Activated naive CD4-positive, alpha-beta T cell treated with anti-CD3 and anti-CD28 coated beads for 36 hours (primary cell): ENCODE measurements around the gene MYO1D. TPM values are rescaled to one million over a fixed set of nuclear protein-coding genes. Genes with fewer than 3 reads are reported as not detected.
"Not testable (repeated sequence)": the region's sequence is repeated elsewhere in the genome, so short reads cannot be mapped to it uniquely, and the experiment has no call there.

Source experiments
- CTCF ChIA-PET: fragments of 350-600 bp; sonication (Branson Sonifier 250); formaldehyde crosslinking; loops from one replicate; lab custom pipeline; 2021; ENCODE audit warnings: antibody characterized with exemption; lab: Charles Lee
- DNase-seq: peaks from one replicate; pipeline ENCODE4 v3.0.0-alpha.2; 2020
- H3K27ac Mint-ChIP-seq: one replicate; pipeline ENCODE4 v1.8.0; 2021; ENCODE audit warnings: mild to moderate bottlenecking, mixed read lengths
- H3K27me3 Mint-ChIP-seq: one replicate; pipeline ENCODE4 v1.8.0; 2021; ENCODE audit warnings: low read depth, mixed read lengths
- H3K36me3 Mint-ChIP-seq: one replicate; pipeline ENCODE4 v1.8.0; 2021; ENCODE audit warnings: low read depth, mixed read lengths
- H3K4me1 Mint-ChIP-seq: one replicate; pipeline ENCODE4 v1.8.0; 2021; ENCODE audit warnings: low read depth, mixed read lengths
- H3K4me3 Mint-ChIP-seq: one replicate; pipeline ENCODE4 v1.8.0; 2021; ENCODE audit warnings: mild to moderate bottlenecking, moderate library complexity, mixed read lengths
- H3K9me3 Mint-ChIP-seq: one replicate; pipeline ENCODE4 v1.8.0; 2021; ENCODE audit warnings: mixed read lengths
- intact Hi-C: fragments of 100-400 bp; cut with micrococcal nuclease; formaldehyde crosslinking; loops from one replicate; pipeline ENCODE4 v1.15.1; 2023
- total RNA-seq, 2 experiments: library from RNA; stranded (reverse); gene quantifications; one replicate each; pipeline ENCODE4 v1.2.3, GENCODE V29; 2021

Gene MYO1D
- total RNA-seq: 1 to 10 TPM; 6.7 to 8.3 TPM

DNA sequence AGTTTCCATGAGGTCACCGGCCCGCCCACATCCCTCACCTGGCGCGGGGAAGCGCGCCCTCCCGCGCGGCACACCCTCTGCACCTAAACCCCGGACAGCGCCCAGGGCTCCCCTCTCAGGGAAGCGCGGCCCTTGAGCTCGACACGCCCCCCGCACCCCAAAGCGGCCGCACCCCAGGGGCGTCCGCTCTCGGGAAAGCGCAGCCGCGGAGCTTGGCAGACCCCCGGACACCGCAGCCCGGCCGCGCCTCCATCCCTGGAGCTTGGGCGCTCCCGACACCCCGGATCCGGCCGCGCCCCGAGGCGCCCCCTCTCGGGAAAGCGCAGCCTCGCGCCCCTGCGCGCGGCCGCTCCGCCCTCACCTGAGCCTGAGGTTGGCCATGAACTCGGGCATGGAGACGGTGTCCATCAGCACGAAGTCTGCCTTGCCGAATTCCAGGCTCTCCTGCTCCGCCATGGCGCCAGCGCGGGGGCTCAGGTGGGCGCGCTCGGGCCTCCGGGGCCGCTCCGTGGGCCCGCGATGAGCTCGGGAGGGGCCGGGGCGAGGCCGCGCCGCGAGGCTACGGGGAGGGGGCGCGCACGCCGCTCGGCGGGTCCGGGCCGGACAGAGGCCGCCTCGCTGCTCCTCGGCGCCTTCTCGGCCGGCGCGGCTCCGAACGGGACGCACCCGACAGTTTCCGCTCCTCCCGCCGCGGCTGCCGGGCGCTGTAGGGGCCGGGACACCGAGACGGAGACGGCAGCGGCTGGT, at the start of gene MYO1D:
MYO1D (minus strand) TSS at position 708 of the 747 bp plus-strand sequence; CDS start at position 456, 252 bp downstream.
- Mint-ChIP-seq H3K27ac (peak within 1 kb of the TSS; percentile 48), H3K36me3 (no peaks in the 10 kb centered on the region), H3K4me3 (peak within 1 kb of the TSS; percentile 82), H3K9me3 (no peaks in the 10 kb centered on the region), H3K27me3 (no peaks in the 10 kb centered on the region), H3K4me1 (peaks cover 12% of the 10 kb centered on the region)
- DNase-seq: peak; percentile 87
- intact Hi-C loops: loop anchor here (1.0 to 5.0 kb wide), 11 partner anchors 34 to 535 kb away; partner anchors contain the start of genes PSMD11 and ZNF207
- CTCF ChIA-PET: interaction anchor here (0.5 to 4.7 kb wide), 35 partner anchors 9 to 414 kb away, joined by 3 to 121 read pairs (median 5); a partner anchor contains a TSS

DNA sequence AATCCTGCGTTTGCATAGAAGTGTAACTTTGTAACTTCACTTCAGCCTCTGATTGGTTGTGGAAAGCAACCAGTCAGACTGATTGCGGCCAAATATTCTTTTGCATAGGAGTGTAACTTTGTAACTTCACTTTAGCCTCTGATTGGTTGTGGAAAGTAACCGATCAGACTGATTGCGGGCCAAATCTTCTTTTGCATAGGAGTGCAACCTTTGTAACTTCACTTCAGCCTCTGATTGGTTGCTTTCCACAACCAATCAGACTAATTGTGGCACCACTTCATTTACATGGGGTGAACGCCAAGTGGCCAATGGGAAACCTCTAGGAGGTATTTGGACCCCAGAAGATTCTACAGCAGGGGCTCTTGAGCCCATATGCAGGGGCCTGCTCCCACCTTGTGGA, 49.3 kb upstream of the MYO1D start:
- peaks cover 15% of the 10 kb centered on the region for H3K27me3 Mint-ChIP-seq
- no peaks in the 10 kb centered on the region for H3K9me3 Mint-ChIP-seq
- intact Hi-C loops: no loop called here
- H3K4me1 Mint-ChIP-seq: no peaks in the 10 kb centered on the region
- no peak for DNase-seq
- no peak overlapping the region for H3K4me3 Mint-ChIP-seq
- CTCF ChIA-PET: no interaction called here
- H3K27ac Mint-ChIP-seq: no peak overlapping the region
- H3K36me3 Mint-ChIP-seq: no peaks in the 10 kb centered on the region

DNA sequence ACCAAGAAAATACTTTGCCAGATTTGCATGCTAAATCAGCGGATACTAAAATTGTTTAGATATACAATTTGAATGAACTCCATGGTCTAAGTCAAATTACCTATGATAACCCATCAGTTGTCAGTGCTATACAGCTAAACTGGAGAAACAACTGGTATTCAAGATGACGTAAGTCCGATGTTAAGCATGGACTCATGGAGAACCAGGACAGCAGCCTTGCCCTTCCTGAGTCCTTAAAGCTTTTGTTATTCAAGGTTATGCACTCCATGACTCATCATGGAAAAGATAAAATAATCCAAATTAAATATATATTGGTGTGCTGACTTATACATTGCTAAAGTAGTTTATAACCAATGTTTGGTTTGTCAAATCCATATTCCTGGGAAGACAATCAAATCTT, 47.0 kb upstream of the MYO1D start:
- peaks cover 12% of the 10 kb centered on the region for H3K27me3 Mint-ChIP-seq
- H3K27ac Mint-ChIP-seq, intact Hi-C loops, H3K4me3 Mint-ChIP-seq, DNase-seq, H3K4me1 Mint-ChIP-seq, H3K9me3 Mint-ChIP-seq, H3K36me3 Mint-ChIP-seq: not testable (repeated sequence)
- CTCF ChIA-PET: interaction anchor here (0.7 kb wide), 1 partner anchor 924 kb away, joined by 3 read pairs; no protein-coding TSS in a partner anchor

DNA sequence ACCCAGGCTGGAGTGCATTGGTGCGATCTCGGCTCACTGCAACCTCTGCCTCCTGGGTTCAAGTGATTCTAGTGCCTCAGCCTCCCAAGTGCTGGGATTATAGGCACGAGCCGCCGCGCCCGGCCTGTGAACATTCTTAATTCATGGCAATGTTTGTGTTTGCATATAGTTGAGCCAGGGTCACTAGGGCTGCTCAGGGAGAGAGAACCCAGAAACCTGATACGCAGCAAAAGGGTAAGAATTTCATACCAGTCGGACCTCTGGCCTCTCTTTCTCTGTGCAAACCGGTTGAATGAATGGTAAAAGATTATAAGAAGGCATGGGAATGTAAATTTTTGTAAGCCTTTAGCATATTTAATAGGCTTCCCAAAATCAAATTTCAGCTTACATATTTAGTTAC, 44.1 kb upstream of the MYO1D start:
- Mint-ChIP-seq H3K9me3 (no peaks in the 10 kb centered on the region), H3K4me3 (no peak overlapping the region), H3K36me3 (no peaks in the 10 kb centered on the region), H3K27me3 (peaks cover under 1% of the 10 kb centered on the region), H3K4me1 (no peaks in the 10 kb centered on the region), H3K27ac (no peak overlapping the region)
- CTCF ChIA-PET: no interaction called here
- intact Hi-C loops: no loop called here
- no peak for DNase-seq

DNA sequence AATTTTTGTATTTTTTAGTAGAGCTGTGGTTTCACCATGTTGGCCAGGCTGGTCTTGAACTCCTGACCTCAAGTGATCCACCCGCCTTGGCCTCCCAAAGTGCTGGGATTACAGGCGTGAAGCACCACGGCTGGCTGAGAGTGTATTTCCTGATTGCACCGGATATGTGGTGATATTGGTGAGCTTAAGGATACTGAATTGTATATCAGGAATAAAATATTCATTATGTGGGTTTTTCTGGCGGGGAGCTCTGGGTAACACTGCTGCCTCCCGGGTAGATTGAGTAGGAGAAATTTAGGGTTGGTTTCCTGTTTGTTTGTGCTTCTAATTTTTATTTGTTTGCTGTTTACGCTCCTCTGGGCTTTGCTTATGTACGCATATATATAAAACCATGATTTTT, 43.4 kb upstream of the MYO1D start:
- H3K4me1 Mint-ChIP-seq: no peaks in the 10 kb centered on the region
- H3K4me3 Mint-ChIP-seq: no peak overlapping the region
- no peaks in the 10 kb centered on the region for H3K27me3 Mint-ChIP-seq
- no peaks in the 10 kb centered on the region for H3K36me3 Mint-ChIP-seq
- no peak overlapping the region for H3K27ac Mint-ChIP-seq
- intact Hi-C loops: no loop called here
- CTCF ChIA-PET: interaction anchor here (1.0 to 1.2 kb wide), 2 partner anchors 13 to 78 kb away, joined by 3 read pairs; no protein-coding TSS in a partner anchor
- no peak for DNase-seq
- H3K9me3 Mint-ChIP-seq: no peaks in the 10 kb centered on the region

DNA sequence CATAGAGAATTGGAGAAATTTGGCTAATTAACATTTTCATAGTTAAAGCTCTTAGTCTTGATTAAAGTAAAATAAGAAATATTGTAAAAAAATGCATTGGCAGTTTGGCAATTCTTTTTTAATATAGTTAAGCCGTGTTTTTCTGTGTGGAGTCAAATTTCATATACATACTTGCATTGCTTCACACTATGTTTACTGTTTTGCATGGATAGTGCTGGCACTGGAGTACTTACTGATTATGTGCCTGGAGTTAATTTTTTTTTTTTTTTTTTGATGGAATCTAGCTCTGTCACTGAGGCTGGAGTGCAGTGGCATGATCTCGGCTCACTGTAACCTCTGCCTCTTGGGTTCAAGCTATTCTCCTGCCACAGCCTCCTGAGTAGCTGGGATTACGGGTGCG, 43.0 kb upstream of the MYO1D start:
- H3K27ac Mint-ChIP-seq, H3K36me3 Mint-ChIP-seq, intact Hi-C loops, H3K9me3 Mint-ChIP-seq, DNase-seq, H3K4me3 Mint-ChIP-seq, H3K27me3 Mint-ChIP-seq, H3K4me1 Mint-ChIP-seq: not testable (repeated sequence)
- CTCF ChIA-PET: interaction anchor here (1.0 to 1.2 kb wide), 2 partner anchors 12 to 78 kb away, joined by 3 read pairs; no protein-coding TSS in a partner anchor

DNA sequence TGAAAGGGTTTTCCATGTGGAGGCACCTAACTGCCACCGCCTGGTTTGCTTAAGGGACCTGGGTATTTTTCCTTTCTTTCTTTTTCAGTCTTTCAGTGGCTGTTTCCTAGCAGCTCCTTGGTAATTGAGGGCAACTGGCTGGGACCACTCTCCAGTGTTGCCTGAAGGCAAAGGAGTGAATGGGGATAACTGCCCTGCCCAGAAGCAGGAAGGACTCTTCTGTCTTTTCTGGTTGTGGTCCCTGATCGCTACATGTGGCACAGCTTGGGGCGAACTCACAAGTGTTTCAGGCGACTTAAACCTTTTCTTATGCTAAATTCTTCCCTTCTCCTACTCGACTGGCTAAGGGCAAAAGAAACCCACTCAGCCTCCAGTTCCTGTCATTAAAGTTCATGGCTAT, 40.9 kb upstream of the MYO1D start:
- CTCF ChIA-PET: no interaction called here
- H3K27me3 Mint-ChIP-seq: no peaks in the 10 kb centered on the region
- intact Hi-C loops: no loop called here
- H3K36me3 Mint-ChIP-seq: no peaks in the 10 kb centered on the region
- H3K4me3 Mint-ChIP-seq: no peak overlapping the region
- no peak for DNase-seq
- no peak overlapping the region for H3K27ac Mint-ChIP-seq
- no peaks in the 10 kb centered on the region for H3K9me3 Mint-ChIP-seq
- H3K4me1 Mint-ChIP-seq: no peaks in the 10 kb centered on the region

DNA sequence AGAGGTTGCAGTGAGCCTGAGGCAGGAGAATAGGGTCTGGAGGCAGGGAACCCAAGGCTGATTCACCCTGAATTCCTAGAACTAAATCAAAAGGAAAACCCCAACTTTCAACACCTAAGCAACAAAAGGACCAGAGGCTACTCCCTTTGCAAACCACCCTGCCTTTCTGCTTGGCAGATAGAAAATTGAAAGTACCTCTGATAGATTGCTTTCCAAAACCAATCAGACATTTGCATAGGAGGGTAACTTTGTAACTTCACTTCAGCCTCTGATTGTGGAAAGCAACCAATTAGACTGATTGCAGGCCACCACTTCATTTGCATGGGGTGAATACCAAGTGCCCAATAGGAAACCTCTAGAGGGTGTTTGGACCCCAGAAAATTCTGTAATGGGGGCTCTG, 40.2 kb upstream of the MYO1D start:
- Mint-ChIP-seq H3K27ac (no peak overlapping the region), H3K4me3 (no peak overlapping the region), H3K27me3 (no peaks in the 10 kb centered on the region), H3K36me3 (no peaks in the 10 kb centered on the region), H3K4me1 (no peaks in the 10 kb centered on the region), H3K9me3 (no peaks in the 10 kb centered on the region)
- intact Hi-C loops: no loop called here
- CTCF ChIA-PET: no interaction called here
- no peak for DNase-seq

DNA sequence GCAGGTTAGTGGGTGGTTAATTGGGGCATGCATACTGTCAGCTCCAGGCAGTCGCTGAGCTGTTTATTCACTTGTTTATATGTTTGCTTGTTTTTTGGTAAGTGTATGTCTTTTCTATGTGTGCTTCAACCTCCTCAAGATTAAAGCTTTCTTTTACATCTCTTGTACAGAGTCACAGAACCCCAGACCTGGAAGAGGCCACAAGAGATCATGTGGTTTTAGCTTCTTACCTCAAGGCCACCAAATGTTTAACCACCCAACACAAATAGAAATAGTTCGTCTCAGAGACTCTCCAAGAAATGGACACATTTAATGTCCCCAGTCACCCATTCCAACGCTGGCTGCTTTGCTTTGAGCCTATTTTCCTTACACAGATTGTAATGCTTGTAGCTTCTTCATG, 39.2 kb upstream of the MYO1D start:
- CTCF ChIA-PET: interaction anchor here (0.8 to 1.2 kb wide), 2 partner anchors 39 to 133 kb away, joined by 4 read pairs; partner anchors contain the start of gene MYO1D
- Mint-ChIP-seq H3K36me3 (no peaks in the 10 kb centered on the region), H3K4me3 (no peak overlapping the region), H3K27me3 (no peaks in the 10 kb centered on the region), H3K27ac (no peak overlapping the region), H3K9me3 (no peaks in the 10 kb centered on the region), H3K4me1 (no peaks in the 10 kb centered on the region)
- DNase-seq: no peak
- intact Hi-C loops: no loop called here

DNA sequence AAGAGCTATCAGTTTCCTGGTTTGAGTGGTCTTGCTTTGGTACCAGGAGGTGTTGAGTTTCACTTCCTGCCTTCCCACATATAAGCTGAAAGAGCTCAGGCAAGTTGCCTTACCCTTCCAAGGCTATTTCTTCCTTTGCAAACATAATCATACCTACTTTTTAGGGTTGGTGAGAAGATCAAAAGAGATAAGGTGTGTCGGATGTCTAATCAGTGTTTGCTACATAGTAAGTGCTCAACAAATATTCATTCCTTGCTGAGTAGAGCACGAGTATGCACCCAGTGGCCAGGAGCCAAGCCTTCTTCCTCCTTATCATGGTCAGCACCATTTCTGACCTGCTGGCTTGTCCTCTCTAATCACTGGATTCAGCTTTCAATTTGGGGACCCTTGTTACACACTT, 38.3 kb upstream of the MYO1D start:
- Mint-ChIP-seq H3K27ac (no peak overlapping the region), H3K36me3 (no peaks in the 10 kb centered on the region), H3K27me3 (no peaks in the 10 kb centered on the region), H3K4me3 (no peak overlapping the region), H3K4me1 (no peaks in the 10 kb centered on the region), H3K9me3 (no peaks in the 10 kb centered on the region)
- CTCF ChIA-PET: no interaction called here
- intact Hi-C loops: no loop called here
- DNase-seq: no peak

DNA sequence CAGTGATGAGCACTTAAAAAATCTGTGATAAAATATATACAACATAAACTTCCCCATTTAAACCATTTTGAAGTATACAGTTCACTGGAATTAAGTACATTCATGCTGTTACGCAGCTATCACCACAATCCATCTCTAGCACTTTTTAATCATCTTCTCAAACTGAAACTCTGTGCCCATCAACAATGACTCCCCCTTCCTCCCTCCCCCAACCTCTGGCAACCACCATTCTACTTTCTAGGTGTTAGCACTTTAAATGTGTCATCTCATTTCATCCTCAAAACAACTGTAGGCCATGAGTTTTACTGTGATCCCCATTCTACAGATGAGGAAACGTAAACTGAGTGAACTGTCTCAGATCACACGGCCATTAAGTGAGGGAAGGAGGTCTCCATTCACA, 37.3 kb upstream of the MYO1D start:
- Mint-ChIP-seq H3K27me3 (no peaks in the 10 kb centered on the region), H3K9me3 (no peaks in the 10 kb centered on the region), H3K27ac (no peak overlapping the region), H3K4me1 (no peaks in the 10 kb centered on the region), H3K36me3 (no peaks in the 10 kb centered on the region), H3K4me3 (no peak overlapping the region)
- intact Hi-C loops: no loop called here
- CTCF ChIA-PET: interaction anchor here (0.6 kb wide), 1 partner anchor 33 kb away, joined by 10 read pairs; no protein-coding TSS in a partner anchor
- DNase-seq: no peak

DNA sequence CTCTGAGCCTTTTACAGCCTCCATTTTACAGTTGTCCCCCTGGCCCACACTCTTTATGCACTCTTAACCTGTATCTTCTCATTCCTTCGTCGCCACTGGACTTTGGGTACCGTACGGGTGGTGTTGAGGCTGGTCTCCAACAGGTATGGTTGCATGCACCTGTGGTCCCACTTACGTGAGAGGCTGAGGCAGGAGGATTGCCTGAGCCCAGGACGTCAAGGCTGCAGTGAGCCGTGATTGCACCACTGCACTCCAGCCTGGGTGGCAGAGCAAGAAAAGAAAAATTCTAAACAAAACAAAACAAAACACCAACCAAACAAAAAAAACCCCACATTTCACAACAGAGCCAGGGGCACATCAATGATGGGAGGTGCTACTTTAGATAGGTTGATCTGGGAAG, 36.7 kb upstream of the MYO1D start:
- CTCF ChIA-PET: no interaction called here

More for the DNA sequence above, 36.7 kb upstream of the MYO1D start:
- DNase-seq: no peak
- no peak overlapping the region for H3K27ac Mint-ChIP-seq
- no peaks in the 10 kb centered on the region for H3K9me3 Mint-ChIP-seq
- intact Hi-C loops: no loop called here
- no peak overlapping the region for H3K4me3 Mint-ChIP-seq
- H3K36me3 Mint-ChIP-seq: no peaks in the 10 kb centered on the region
- H3K27me3 Mint-ChIP-seq: no peaks in the 10 kb centered on the region
- no peaks in the 10 kb centered on the region for H3K4me1 Mint-ChIP-seq
